Rectal smooth muscle tissue (tissue), 1 donor: ENCODE measurements around the gene CD8B2.
"Not testable (repeated sequence)": the region's sequence is repeated elsewhere in the genome, so short reads cannot be mapped to it uniquely, and the experiment has no call there.

ENCODE experiments used
- H3K27ac ChIP-seq: one replicate; pipeline ENCODE4 v1.7.0; 2013; ENCODE audit warnings: low read depth, low read length, inconsistent platforms
- H3K27me3 ChIP-seq: one replicate; pipeline ENCODE4 v1.7.0; 2013; ENCODE audit warnings: low read length; ENCODE audit not compliant: control insufficient read depth, insufficient read depth
- H3K36me3 ChIP-seq: one replicate; pipeline ENCODE4 v1.7.0; 2013; ENCODE audit warnings: low read length; ENCODE audit not compliant: control insufficient read depth, insufficient read depth
- H3K4me1 ChIP-seq: one replicate; pipeline ENCODE4 v1.7.0; 2013; ENCODE audit warnings: low read length; ENCODE audit not compliant: control insufficient read depth, insufficient read depth
- H3K4me3 ChIP-seq: one replicate; pipeline ENCODE4 v1.7.0; 2013; ENCODE audit warnings: low read length
- H3K9ac ChIP-seq: one replicate; pipeline ENCODE4 v1.7.0; 2013; ENCODE audit warnings: low read length

CD8B2 gene

DNA sequence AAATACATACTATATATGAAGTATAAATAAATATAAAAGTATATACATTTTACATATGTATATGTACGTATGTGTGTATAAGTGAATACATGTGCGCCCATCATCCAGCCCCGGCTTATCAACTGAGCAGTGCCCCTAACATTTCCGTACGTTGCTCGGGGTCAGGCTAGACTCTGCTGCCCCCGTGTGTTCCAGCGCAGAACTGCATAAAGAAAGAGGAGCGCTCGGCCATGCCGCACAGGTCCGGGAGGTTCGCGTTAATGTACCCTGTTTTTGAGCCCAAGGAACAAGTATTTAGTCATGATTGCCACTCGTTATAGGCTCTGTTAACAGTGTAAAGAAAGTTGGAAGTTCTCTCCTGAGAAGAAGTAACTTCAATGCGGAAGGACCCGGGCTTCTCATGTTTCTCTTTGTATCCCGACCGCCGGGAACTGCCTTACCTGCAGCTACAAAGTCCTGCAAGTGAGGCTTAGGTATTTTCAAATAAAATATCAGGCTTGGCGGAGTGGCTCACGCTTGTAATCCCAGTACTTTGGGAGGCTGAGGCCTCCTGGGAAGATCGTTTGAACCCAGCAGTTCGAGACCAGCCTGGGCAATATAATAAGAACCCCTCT is 55.7 kb downstream of the CD8B2 start:
- H3K36me3 ChIP-seq, result no peaks in the 10 kb centered on the region
- no peak overlapping the region for H3K9ac ChIP-seq
- peaks cover 6% of the 10 kb centered on the region for H3K4me1 ChIP-seq
- H3K27ac ChIP-seq, result no peak overlapping the region
- H3K4me3 ChIP-seq, result peak overlapping the region; percentile 53
- no peaks in the 10 kb centered on the region for H3K27me3 ChIP-seq

DNA sequence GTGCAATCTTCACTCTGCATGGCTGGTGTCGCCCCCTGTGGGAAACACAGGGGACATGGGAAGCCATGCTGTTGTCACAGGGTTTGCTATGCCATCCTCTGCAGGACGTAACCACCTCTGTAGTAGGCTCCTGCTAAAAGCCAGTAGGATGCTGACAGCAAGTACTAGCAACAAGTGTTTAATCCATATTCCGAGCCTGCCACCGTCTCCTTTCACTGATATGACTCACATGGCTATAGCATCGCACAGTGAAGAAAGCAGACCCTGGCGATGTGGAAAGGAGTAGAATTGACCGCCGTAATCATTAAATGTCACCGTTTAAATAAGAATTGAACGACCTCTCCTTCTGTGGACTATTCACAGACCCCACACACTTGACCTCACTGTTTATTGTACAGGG is 57.8 kb downstream of the CD8B2 start:
- H3K27me3 ChIP-seq, result no peaks in the 10 kb centered on the region
- no peaks in the 10 kb centered on the region for H3K36me3 ChIP-seq
- H3K9ac ChIP-seq, result no peak overlapping the region
- H3K27ac ChIP-seq, result no peak overlapping the region
- peaks cover 6% of the 10 kb centered on the region for H3K4me1 ChIP-seq
- H3K4me3 ChIP-seq, result no peak overlapping the region

GRCh38 chr2:106546391-106546990 is 59.3 kb downstream of the CD8B2 start:
- peaks cover 6% of the 10 kb centered on the region for H3K4me1 ChIP-seq
- H3K27ac ChIP-seq, result no peak overlapping the region
- no peak overlapping the region for H3K4me3 ChIP-seq
- H3K27me3 ChIP-seq, result no peaks in the 10 kb centered on the region
- no peak overlapping the region for H3K9ac ChIP-seq
- no peaks in the 10 kb centered on the region for H3K36me3 ChIP-seq

- H3K9ac ChIP-seq, result no peak overlapping the region
- no peaks in the 10 kb centered on the region for H3K36me3 ChIP-seq
- no peak overlapping the region for H3K4me3 ChIP-seq
- H3K4me1 ChIP-seq, result peaks cover 6% of the 10 kb centered on the region
- no peaks in the 10 kb centered on the region for H3K27me3 ChIP-seq
- no peak overlapping the region for H3K27ac ChIP-seq
Measured at GRCh38 chr2:106547164-106547903, 60.2 kb downstream of the CD8B2 start.

DNA sequence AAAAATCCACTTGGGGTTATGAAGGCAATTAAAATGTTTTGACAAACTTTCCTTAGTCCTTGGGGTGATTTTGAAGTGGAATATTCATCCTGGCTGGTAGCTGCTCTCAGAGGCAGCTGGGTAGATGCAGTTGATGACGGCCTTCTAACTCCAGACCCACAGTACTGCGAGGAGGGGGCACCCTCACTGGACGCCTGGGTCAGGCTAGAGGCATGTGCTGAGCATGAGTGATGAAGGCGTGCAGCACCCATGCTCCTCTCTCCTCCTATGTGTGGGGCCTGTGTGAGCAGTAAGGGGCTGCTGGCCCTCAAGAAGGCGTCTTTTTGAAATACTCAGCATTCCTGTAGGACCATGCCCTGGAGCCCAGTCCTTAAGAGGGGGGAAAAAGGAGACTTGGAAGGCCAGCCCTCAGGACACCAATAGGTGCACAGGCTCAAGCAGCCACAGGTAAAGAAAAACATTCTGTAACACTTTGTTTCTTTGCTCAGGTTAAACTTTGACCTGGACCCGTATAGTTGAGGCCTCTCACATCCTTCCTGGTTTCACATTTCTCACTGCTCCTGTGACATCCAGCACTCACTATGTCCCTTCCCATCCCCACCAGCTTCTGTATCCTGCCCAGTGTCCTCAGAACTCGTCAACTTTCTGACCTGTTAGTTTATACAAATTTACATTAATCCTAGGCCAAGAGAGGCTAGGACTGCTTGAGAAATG is 64.4 kb downstream of the CD8B2 start:
- Histone ChIP-seq H3K9ac (no peak overlapping the region), H3K36me3 (no peaks in the 10 kb centered on the region), H3K27ac (no peak overlapping the region), H3K4me3 (no peak overlapping the region), H3K27me3 (no peaks in the 10 kb centered on the region), H3K4me1 (peaks cover 3% of the 10 kb centered on the region)

- Histone ChIP-seq H3K4me1 (no peaks in the 10 kb centered on the region), H3K27ac (no peak overlapping the region), H3K4me3 (no peak overlapping the region), H3K27me3 (no peaks in the 10 kb centered on the region), H3K9ac (no peak overlapping the region), H3K36me3 (no peaks in the 10 kb centered on the region)
Measured at GRCh38 chr2:106552921-106553320, 65.8 kb downstream of the CD8B2 start.

DNA sequence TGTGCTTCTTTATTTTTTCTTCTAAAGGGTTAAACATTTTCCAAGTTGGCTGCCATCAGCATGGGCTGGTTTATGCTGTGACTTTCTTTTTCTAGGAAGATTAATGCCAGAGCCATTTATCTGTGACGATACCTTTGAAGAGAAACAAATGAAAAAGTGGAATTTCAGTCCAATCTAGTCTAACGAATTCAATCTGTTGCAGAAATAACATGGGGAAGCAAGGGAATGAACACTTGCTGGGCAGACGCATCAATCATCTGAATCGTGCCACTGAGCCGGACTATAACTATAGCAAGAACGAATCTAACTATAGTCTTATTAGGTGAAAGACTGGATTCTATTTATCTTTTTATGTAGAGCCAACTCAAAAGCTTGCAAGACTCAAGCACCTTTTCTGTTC is 66.2 kb downstream of the CD8B2 start:
- no peak overlapping the region for H3K4me3 ChIP-seq
- H3K4me1 ChIP-seq, result no peaks in the 10 kb centered on the region
- no peaks in the 10 kb centered on the region for H3K27me3 ChIP-seq
- H3K27ac ChIP-seq, result no peak overlapping the region
- H3K9ac ChIP-seq, result no peak overlapping the region
- H3K36me3 ChIP-seq, result no peaks in the 10 kb centered on the region

GRCh38 chr2:106554411-106554810 is 67.2 kb downstream of the CD8B2 start:
- Histone ChIP-seq H3K4me3 (no peak overlapping the region), H3K36me3 (no peaks in the 10 kb centered on the region), H3K27me3 (no peaks in the 10 kb centered on the region), H3K27ac (no peak overlapping the region), H3K9ac (no peak overlapping the region), H3K4me1 (no peaks in the 10 kb centered on the region)

GRCh38 chr2:106555053-106555452 is 67.9 kb downstream of the CD8B2 start:
- no peak overlapping the region for H3K9ac ChIP-seq
- no peaks in the 10 kb centered on the region for H3K4me1 ChIP-seq
- no peak overlapping the region for H3K4me3 ChIP-seq
- no peak overlapping the region for H3K27ac ChIP-seq
- no peaks in the 10 kb centered on the region for H3K36me3 ChIP-seq
- H3K27me3 ChIP-seq, result no peaks in the 10 kb centered on the region

DNA sequence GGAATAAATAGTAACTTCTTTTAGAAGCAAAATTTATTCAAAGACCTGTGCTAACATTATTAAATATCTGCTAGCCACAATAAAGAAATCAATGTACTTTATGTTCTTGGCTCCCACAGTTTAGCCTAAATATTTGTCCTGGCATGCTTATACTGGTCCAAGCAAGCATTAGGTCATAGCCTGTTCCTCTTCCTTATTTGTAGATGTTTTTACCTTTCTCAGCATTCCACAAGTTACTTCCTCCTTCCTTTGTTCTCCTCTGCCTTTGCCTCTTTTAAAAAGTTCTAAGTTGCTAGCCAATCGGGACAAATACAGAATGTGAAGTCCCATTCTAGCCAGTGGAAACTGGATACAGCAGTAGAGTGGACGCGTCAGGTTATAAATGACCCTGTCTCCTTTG is 72.6 kb downstream of the CD8B2 start:
- peaks cover 27% of the 10 kb centered on the region for H3K4me1 ChIP-seq
- H3K9ac ChIP-seq, result not testable (repeated sequence)

GRCh38 chr2:106560773-106561172 is 73.6 kb downstream of the CD8B2 start:
- Histone ChIP-seq H3K36me3 (no peaks in the 10 kb centered on the region), H3K27ac (peak overlapping the region; percentile 67), H3K4me3 (no peak overlapping the region), H3K4me1 (peaks cover 27% of the 10 kb centered on the region), H3K9ac (no peak overlapping the region), H3K27me3 (no peaks in the 10 kb centered on the region)

More for the DNA sequence above, 72.6 kb downstream of the CD8B2 start:
- H3K27me3 ChIP-seq, H3K27ac ChIP-seq, H3K4me3 ChIP-seq, H3K36me3 ChIP-seq: not testable (repeated sequence)

DNA sequence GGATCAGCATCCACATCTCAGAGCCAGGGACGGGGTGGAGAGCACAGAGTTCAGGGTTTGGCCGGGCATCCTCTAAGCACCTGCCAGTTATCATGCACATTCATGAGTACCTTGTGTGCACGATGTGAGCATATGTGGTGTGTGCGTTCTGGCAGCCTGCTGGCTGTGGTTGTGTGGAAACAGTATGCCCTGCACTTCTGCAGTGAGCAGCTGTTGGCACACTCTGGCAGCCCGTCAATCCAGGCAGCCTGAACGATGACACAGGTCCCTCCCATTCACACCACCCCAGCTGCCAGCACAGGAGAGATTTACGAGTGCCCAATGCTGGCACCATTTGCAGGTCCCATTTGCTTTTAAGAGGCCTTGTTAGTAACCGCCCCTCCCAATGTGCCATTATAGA is 74.2 kb downstream of the CD8B2 start:
- no peak overlapping the region for H3K9ac ChIP-seq
- H3K27ac ChIP-seq, result peak overlapping the region; percentile 67
- H3K4me3 ChIP-seq, result no peak overlapping the region
- H3K4me1 ChIP-seq, result peaks cover 27% of the 10 kb centered on the region
- H3K36me3 ChIP-seq, result no peaks in the 10 kb centered on the region
- no peaks in the 10 kb centered on the region for H3K27me3 ChIP-seq
